ENCODE data around the gene TRIM10. TPM values are rescaled to one million over a fixed set of nuclear protein-coding genes. Genes with fewer than 3 reads are reported as not detected.

The TRIM10 gene
- total and polyA plus RNA-seq, 10 of the 15 experiments (the other 5 are each of a cell fraction or from before 2014, with no cell fraction given), result 0.01 TPM; not detected in 9

- TF ChIP-seq CHD2 (IDR thresholded peaks at IDR 0.05; ENCODE audit: borderline replicate concordance, low read depth, low read length) (no peak; the same call in 1 of the 2 replicates), NR2C1 (IDR thresholded peaks at IDR 0.05) (no peak), STAT1 (conservative IDR thresholded peaks at IDR 0.05) (peak; percentile 70; the same call in 1 of the 2 replicates), CBX5 (IDR thresholded peaks at IDR 0.05; ENCODE audit: low read depth) (no peak), SREBF1 (IDR thresholded peaks at IDR 0.05; ENCODE audit: low read length) (no peak), IRF3 (IDR thresholded peaks at IDR 0.05) (no peak), RAD21 (IDR thresholded peaks at IDR 0.05; ENCODE audit: insufficient read depth, low read depth, low read length) (peak; percentile 81), RCOR1 (conservative IDR thresholded peaks at IDR 0.05; ENCODE audit: low read depth, low read length) (0 out of 2 replicates have a peak, but pooled peaks have one; percentile 42), E4F1 (IDR thresholded peaks at IDR 0.05; ENCODE audit: borderline replicate concordance, partially characterized antibody) (no peak), HDGF (IDR thresholded peaks at IDR 0.05) (peak; percentile 84; the same call in 1 of the 2 replicates), ZNF687 (IDR thresholded peaks at IDR 0.05) (no peak), STAT3 (IDR thresholded peaks at IDR 0.05; ENCODE audit: low read depth, low read length) (peak; percentile 76; the same call in 1 of the 2 replicates), EGR1 (IDR thresholded peaks at IDR 0.05; ENCODE audit: borderline replicate concordance in 1 of 2, low read depth in 2 of 2, low read length in 2 of 2) (no peak), BCL3 (IDR thresholded peaks at IDR 0.05; ENCODE audit: borderline replicate concordance, insufficient read depth, low read depth, low read length, poor library complexity, severe bottlenecking) (no peak), YY1 (IDR thresholded peaks at IDR 0.05; ENCODE audit: low read depth, low read length) (peak; percentile 82; the same call in 1 of the 2 replicates), MTA3 (IDR thresholded peaks at IDR 0.05; ENCODE audit: borderline replicate concordance, low read length) (no peak)
These were observed 29.8 kb downstream of the TRIM10 start (continued) for GRCh38 chr6:30130887-30131862.
